IPS-20b (cell line): Measurements from ENCODE around the gene TLR8.
A peak's percentile ranks its signal among the peaks of the same experiment; 100 is the strongest.
"Not testable (repeated sequence)": the region's sequence is repeated elsewhere in the genome, so short reads cannot be mapped to it uniquely, and the experiment has no call there.

Experiments
- H3K27ac ChIP-seq: one replicate; pipeline ENCODE4 v1.5.1; 2013; ENCODE audit warnings: low read length
- H3K27me3 ChIP-seq: 2 replicates; pipeline ENCODE4 v1.6.1; 2013; ENCODE audit warnings: mild to moderate bottlenecking, low read length, inconsistent platforms; ENCODE audit not compliant: insufficient read depth
- H3K36me3 ChIP-seq: 2 replicates; pipeline ENCODE4 v1.6.1; 2013; ENCODE audit warnings: low read depth, mild to moderate bottlenecking, inconsistent platforms, low read length, moderate library complexity; ENCODE audit not compliant: insufficient read depth
- H3K4me1 ChIP-seq: 2 replicates; pipeline ENCODE4 v1.6.1; 2013; ENCODE audit warnings: mild to moderate bottlenecking, control low read depth, inconsistent platforms, low read length, moderate library complexity; ENCODE audit not compliant: insufficient read depth
- H3K4me3 ChIP-seq: 2 replicates; pipeline ENCODE4 v1.5.1; 2013; ENCODE audit warnings: mild to moderate bottlenecking, low read length, inconsistent platforms
- H3K9ac ChIP-seq: 2 replicates; pipeline ENCODE4 v1.6.1; 2013; ENCODE audit warnings: low read depth, mild to moderate bottlenecking, inconsistent platforms, low read length, moderate library complexity
- H3K9me3 ChIP-seq: 2 replicates; pipeline ENCODE4 v1.6.1; 2013; ENCODE audit warnings: mild to moderate bottlenecking, low read depth, low read length, inconsistent platforms; ENCODE audit not compliant: insufficient read depth

TLR8 gene

GRCh38 chrX:12958059-12958458 is 51.6 kb downstream of the TLR8 start:
- no peak overlapping the region for H3K27ac ChIP-seq
- H3K9ac ChIP-seq = no peak overlapping the region
- no peaks in the 10 kb centered on the region for H3K9me3 ChIP-seq
- no peaks in the 10 kb centered on the region for H3K4me1 ChIP-seq
- H3K4me3 ChIP-seq = no peak overlapping the region
- H3K36me3 ChIP-seq = no peaks in the 10 kb centered on the region
- H3K27me3 ChIP-seq = no peaks in the 10 kb centered on the region

DNA sequence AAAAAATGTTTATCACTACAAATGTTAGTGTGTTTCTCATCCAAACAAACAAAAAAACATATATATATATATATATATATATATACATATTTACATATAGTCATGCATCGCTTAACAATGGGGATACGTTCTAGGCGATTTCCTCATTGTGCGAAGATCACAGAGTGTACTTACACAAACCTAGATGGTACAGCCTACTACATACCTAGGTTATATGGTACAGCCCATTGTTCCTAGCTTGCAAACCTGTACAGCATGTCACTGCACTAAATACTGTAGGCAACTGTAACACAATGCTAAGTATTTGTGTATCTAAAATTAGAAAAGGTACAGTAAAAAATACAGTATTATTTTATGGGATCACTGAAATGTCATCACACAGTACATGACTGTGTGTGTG is 52.0 kb downstream of the TLR8 start:
- no peaks in the 10 kb centered on the region for H3K27me3 ChIP-seq
- no peak overlapping the region for H3K4me3 ChIP-seq
- no peaks in the 10 kb centered on the region for H3K9me3 ChIP-seq
- H3K4me1 ChIP-seq = no peaks in the 10 kb centered on the region
- no peaks in the 10 kb centered on the region for H3K36me3 ChIP-seq
- no peak overlapping the region for H3K27ac ChIP-seq
- no peak overlapping the region for H3K9ac ChIP-seq

- no peak overlapping the region for H3K27ac ChIP-seq
- H3K4me1 ChIP-seq = no peaks in the 10 kb centered on the region
- no peaks in the 10 kb centered on the region for H3K9me3 ChIP-seq
- H3K36me3 ChIP-seq = no peaks in the 10 kb centered on the region
- H3K4me3 ChIP-seq = no peak overlapping the region
- no peaks in the 10 kb centered on the region for H3K27me3 ChIP-seq
- no peak overlapping the region for H3K9ac ChIP-seq
These were observed 54.8 kb downstream of the TLR8 start for GRCh38 chrX:12961196-12961718.

DNA sequence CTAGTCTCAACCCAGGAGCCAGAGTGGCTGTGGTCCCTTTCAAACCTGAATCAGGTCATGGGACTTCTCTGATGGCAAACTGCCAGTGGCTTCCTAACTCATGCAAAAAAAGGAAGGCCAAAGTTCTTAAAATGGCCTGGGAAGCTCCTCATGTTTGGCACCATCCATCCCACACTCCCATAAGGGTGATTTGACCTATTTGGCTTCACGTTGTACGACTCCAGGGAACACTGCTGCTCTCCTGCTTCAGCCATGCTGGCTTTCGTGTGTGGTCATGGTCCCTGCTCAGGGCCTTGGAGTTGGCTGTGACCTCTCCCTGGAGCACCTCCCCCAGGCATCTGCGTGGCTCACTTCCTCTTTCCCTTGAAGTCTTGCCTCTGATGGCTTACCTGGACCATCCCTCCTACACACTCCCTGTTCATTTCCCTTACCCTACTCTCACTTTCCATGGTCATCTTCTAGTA is 55.7 kb downstream of the TLR8 start:
- Histone ChIP-seq H3K9ac (no peak overlapping the region), H3K4me1 (no peaks in the 10 kb centered on the region), H3K36me3 (no peaks in the 10 kb centered on the region), H3K9me3 (no peaks in the 10 kb centered on the region), H3K27me3 (no peaks in the 10 kb centered on the region), H3K27ac (no peak overlapping the region), H3K4me3 (no peak overlapping the region)

DNA sequence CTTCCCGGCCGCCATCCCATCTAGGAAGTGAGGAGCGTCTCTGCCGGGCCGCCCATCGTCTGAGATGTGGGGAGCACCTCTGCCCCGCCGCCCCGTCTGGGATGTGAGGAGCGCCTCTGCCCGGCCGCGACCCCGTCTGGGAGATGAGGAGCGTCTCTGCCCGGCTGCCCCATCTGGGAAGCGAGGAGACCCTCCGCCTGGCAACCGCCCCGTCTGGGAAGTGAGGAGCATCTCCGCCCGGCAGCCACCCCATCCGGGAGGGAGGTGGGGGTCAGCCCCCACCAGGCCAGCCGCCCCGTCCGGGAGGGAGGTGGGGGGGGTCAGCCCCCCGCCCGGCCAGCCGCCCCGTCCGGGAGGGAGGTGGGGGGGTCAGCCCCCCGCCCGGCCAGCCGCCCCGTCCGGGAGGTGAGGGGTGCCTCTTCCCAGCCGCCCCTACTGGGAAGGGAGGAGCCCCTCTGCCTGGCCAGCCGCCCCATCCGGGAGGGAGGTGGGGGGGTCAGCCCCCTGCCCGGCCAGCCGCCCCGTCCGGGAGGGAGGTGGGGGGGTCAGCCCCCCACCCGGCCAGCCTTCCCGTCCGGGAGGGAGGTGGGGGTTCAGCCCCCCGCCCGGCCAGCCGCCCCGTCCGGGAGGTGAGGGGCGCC is 56.9 kb downstream of the TLR8 start:
- H3K9ac ChIP-seq, H3K36me3 ChIP-seq, H3K9me3 ChIP-seq, H3K4me1 ChIP-seq, H3K4me3 ChIP-seq, H3K27ac ChIP-seq, H3K27me3 ChIP-seq: not testable (repeated sequence)

GRCh38 chrX:12965131-12965940 is 58.9 kb downstream of the TLR8 start:
- Histone ChIP-seq H3K27ac (no peak overlapping the region), H3K36me3 (no peaks in the 10 kb centered on the region), H3K4me3 (no peak overlapping the region), H3K9ac (no peak overlapping the region), H3K9me3 (no peaks in the 10 kb centered on the region), H3K27me3 (no peaks in the 10 kb centered on the region), H3K4me1 (no peaks in the 10 kb centered on the region)

- no peak overlapping the region for H3K9ac ChIP-seq
- H3K27me3 ChIP-seq = no peaks in the 10 kb centered on the region
These were observed 59.7 kb downstream of the TLR8 start for GRCh38 chrX:12966151-12966550.

DNA sequence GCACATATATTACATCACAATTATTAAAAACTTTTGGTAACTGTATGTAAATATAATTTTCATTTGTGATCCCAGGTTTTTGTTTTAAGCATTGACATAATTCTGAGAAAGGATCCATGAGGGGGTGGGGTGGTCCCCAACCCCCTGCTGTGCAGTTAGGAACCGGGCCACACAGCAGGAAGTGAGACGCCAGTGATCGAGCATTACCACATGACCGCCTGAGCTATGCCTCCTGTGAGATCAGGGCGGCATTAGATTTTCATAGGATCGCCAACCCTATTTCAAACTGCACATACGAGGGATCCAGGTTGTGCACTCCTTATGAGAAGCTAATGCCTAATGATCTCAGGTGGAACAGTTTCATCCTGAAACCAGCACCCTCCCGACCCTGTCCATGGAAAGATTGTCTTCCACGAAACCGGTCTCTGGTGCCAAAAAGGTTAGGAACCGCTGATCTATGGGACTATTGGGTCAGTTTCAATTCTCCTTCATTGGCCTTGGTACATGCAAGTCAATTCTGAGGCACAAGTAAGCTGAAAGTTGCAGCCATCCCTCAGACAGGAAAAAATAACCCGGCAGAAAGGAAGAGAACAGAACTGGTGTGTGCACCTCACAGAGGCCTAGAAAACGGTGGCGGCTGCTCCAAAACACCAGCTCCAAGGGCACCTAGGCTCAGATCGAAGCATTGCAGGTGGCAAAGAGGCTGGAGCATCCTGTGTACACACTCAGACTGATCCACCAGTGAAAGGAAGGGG is 61.5 kb downstream of the TLR8 start:
- Histone ChIP-seq H3K27ac (no peak overlapping the region), H3K9ac (no peak overlapping the region), H3K36me3 (no peaks in the 10 kb centered on the region), H3K9me3 (no peaks in the 10 kb centered on the region), H3K27me3 (no peaks in the 10 kb centered on the region), H3K4me3 (no peak overlapping the region), H3K4me1 (peaks cover 4% of the 10 kb centered on the region; the same call in 1 of the 2 replicates)

More at GRCh38 chrX:12966151-12966550, 59.7 kb downstream of the TLR8 start:
- Histone ChIP-seq H3K4me3 (no peak overlapping the region), H3K4me1 (peaks cover 2% of the 10 kb centered on the region; the same call in 1 of the 2 replicates), H3K27ac (no peak overlapping the region), H3K36me3 (no peaks in the 10 kb centered on the region), H3K9me3 (no peaks in the 10 kb centered on the region)

GRCh38 chrX:12970691-12971202 is 64.3 kb downstream of the TLR8 start:
- no peaks in the 10 kb centered on the region for H3K27me3 ChIP-seq
- H3K27ac ChIP-seq = no peak overlapping the region
- H3K9me3 ChIP-seq = no peaks in the 10 kb centered on the region
- no peak overlapping the region for H3K4me3 ChIP-seq
- peaks cover 4% of the 10 kb centered on the region; the same call in 1 of the 2 replicates for H3K4me1 ChIP-seq
- peak overlapping the region; percentile 58; the same call in 1 of the 2 replicates for H3K9ac ChIP-seq
- H3K36me3 ChIP-seq = 0 out of 2 replicates have a peak, but pooled peaks cover 7% of the 10 kb centered on the region

GRCh38 chrX:12971282-12972003 is 65.0 kb downstream of the TLR8 start:
- Histone ChIP-seq H3K36me3 (peaks cover 10% of the 10 kb centered on the region; the same call in 1 of the 2 replicates), H3K4me1 (peaks cover 4% of the 10 kb centered on the region; the same call in 1 of the 2 replicates), H3K27ac (no peak overlapping the region), H3K4me3 (no peak overlapping the region), H3K9ac (peak overlapping the region; percentile 58; the same call in 1 of the 2 replicates), H3K9me3 (no peaks in the 10 kb centered on the region), H3K27me3 (no peaks in the 10 kb centered on the region)

DNA sequence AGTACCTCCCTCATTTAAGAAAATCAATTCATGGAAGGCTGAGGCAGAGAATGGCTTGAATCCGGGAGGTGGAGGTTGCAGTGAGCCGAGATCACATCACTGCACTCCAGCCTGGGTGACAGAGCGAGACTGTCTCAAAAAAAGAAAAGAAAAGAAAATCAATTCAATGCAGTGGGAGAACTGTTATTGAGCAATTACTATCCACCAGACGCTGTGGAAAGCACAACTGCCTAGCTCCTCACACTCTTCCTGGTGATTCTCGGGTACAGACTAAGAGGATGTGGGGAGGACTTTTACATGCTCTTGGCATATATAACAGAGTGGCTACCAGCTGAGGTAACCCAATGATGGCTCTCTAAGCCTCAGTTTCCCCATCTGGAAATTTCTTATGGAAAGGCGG is 65.8 kb downstream of the TLR8 start:
- H3K9me3 ChIP-seq = no peaks in the 10 kb centered on the region
- no peak overlapping the region for H3K4me3 ChIP-seq
- H3K27ac ChIP-seq = no peak overlapping the region
- H3K4me1 ChIP-seq = peaks cover 4% of the 10 kb centered on the region; the same call in 1 of the 2 replicates
- no peak overlapping the region for H3K9ac ChIP-seq
- no peaks in the 10 kb centered on the region for H3K27me3 ChIP-seq
- peaks cover 18% of the 10 kb centered on the region for H3K36me3 ChIP-seq
